ENCODE results near the gene MYZAP. TPM values are rescaled to one million over a fixed set of nuclear protein-coding genes. Genes with fewer than 3 reads are reported as not detected.

The MYZAP gene
- total and polyA plus RNA-seq, 2 of the 4 experiments (the other 2 are of a cell fraction), result not detected

- Histone ChIP-seq H3K18ac (ENCODE audit: low read depth, low read length) (no peak overlapping the region), H3K27ac (ENCODE audit: insufficient read depth, low read length) (no peak overlapping the region), H3K4me3 (ENCODE audit: insufficient read depth, low read depth, low read length) (no peak overlapping the region), H3K9me3 (ENCODE audit: control insufficient read depth, insufficient read depth, low read length) (no peaks in the 10 kb centered on the region), H3K4me1 (ENCODE audit: control insufficient read depth, insufficient read depth, low read length) (no peaks in the 10 kb centered on the region), H4K8ac (ENCODE audit: low read depth in 2 of 2, low read length in 2 of 2) (no peak overlapping the region), H3K36me3 (ENCODE audit: control insufficient read depth, insufficient read depth, low read length) (no peaks in the 10 kb centered on the region), H2BK15ac (ENCODE audit: low read depth, low read length) (no peak overlapping the region), H2BK20ac (ENCODE audit: low read depth, low read length) (no peak overlapping the region), H3K4ac (ENCODE audit: low read depth, low read length) (no peak overlapping the region), H3K23ac (ENCODE audit: low read depth, low read length) (no peak overlapping the region), H4K20me1 (ENCODE audit: insufficient read depth, low read length) (no peaks in the 10 kb centered on the region), H3K9ac (ENCODE audit: low read depth, low read length) (no peak overlapping the region), H2BK5ac (ENCODE audit: low read depth, low read length, poor library complexity, severe bottlenecking) (no peak overlapping the region), H3K14ac (replicated peaks; ENCODE audit: low read depth, low read length) (no peak overlapping the region), H2AFZ (replicated peaks; ENCODE audit: low read length, poor library complexity) (peak overlapping the region; percentile 67), H4K91ac (ENCODE audit: insufficient read depth, low read depth, low read length) (no peak overlapping the region), H2BK120ac (ENCODE audit: low read depth, low read length) (no peak overlapping the region), H3K56ac (ENCODE audit: extremely low read depth, insufficient read depth, low read length) (no peak overlapping the region), H2AK5ac (ENCODE audit: low read depth, low read length) (no peak overlapping the region), H3K9me1 (ENCODE audit: insufficient read depth, low read length) (no peaks in the 10 kb centered on the region), H4K5ac (ENCODE audit: low read depth, low read length) (no peak overlapping the region), H3K79me1 (ENCODE audit: low read depth in 1 of 2, low read length in 2 of 2) (no peaks in the 10 kb centered on the region), H3K27me3 (ENCODE audit: control insufficient read depth, insufficient read depth, low read length) (peaks cover 19% of the 10 kb centered on the region), H2AK9ac (replicated peaks; ENCODE audit: low read depth, low read length, poor library complexity) (no peak overlapping the region), H3K4me2 (ENCODE audit: low read depth, low read length) (no peak overlapping the region)
- BruUV-seq (replicated peaks), result no TSS peak
- TF ChIP-seq CTCF (conservative IDR thresholded peaks at IDR 0.05; ENCODE audit: low read depth, low read length) (no peak), SMC3 (IDR thresholded peaks at IDR 0.05; ENCODE audit: low read depth, low read length) (no peak), MXI1 (IDR thresholded peaks at IDR 0.05; ENCODE audit: borderline replicate concordance, low read depth, low read length) (no peak), FOS (IDR thresholded peaks at IDR 0.05; ENCODE audit: low read depth, low read length) (no peak), RFX5 (IDR thresholded peaks at IDR 0.05; ENCODE audit: low read depth, low read length) (no peak), POLR2A (IDR thresholded peaks at IDR 0.05; ENCODE audit: low read depth, low read length) (no peak), RAD21 (IDR thresholded peaks at IDR 0.05; ENCODE audit: low read length) (no peak), RCOR1 (IDR thresholded peaks at IDR 0.05; ENCODE audit: insufficient replicate concordance, low read length) (no peak), CEBPB (IDR thresholded peaks at IDR 0.05; ENCODE audit: low read depth, low read length) (no peak), CHD1 (IDR thresholded peaks at IDR 0.05; ENCODE audit: low read depth, low read length) (no peak), ELK1 (IDR thresholded peaks at IDR 0.05; ENCODE audit: borderline replicate concordance, low read depth, low read length) (no peak), MAZ (IDR thresholded peaks at IDR 0.05; ENCODE audit: borderline replicate concordance, low read depth, low read length) (no peak)
- ATAC-seq (ENCODE audit: low read depth) (no peak), DNase-seq (no peak)
- ChIA-PET CTCF (interaction anchor here (0.7 to 1.3 kb wide), 2 partner anchors 20 to 509 kb away, joined by 3 to 4 read pairs; no protein-coding TSS in a partner anchor), POLR2A (ENCODE audit: unreplicated experiment) (no interaction called here)
- dilution Hi-C loops (cut with HindIII; ENCODE audit: low sequenced_read_pairs, unreplicated experiment), result no loop called here
- WGBS, 2 experiments (ENCODE audit: extremely low coverage in 2 of 2, insufficient read length in 1 of 2), result 37% methylated on average over 5 of the region's 11 CpGs; no CpG with 5 or more reads in 1 of the 2 experiments
- intact Hi-C loops (cut with micrococcal nuclease), result loop anchor here (10.0 kb wide), 1 partner anchor 513 kb away; no protein-coding TSS in a partner anchor
- in situ Hi-C loops (cut with MboI; ENCODE audit: low sequenced_read_pairs), result loop anchor here (10.0 kb wide), 1 partner anchor 303 kb away; no protein-coding TSS in a partner anchor
Observed at GRCh38 chr15:57562196-57562769, 29.4 kb upstream of the MYZAP start.
